Measurements from ENCODE around the gene ARHGEF10L. TPM values are rescaled to one million over a fixed set of nuclear protein-coding genes. Genes with fewer than 3 reads are reported as not detected.
"Not testable (repeated sequence)": the region's sequence is repeated elsewhere in the genome, so short reads cannot be mapped to it uniquely, and the experiment has no call there.

Gene ARHGEF10L, protein sequence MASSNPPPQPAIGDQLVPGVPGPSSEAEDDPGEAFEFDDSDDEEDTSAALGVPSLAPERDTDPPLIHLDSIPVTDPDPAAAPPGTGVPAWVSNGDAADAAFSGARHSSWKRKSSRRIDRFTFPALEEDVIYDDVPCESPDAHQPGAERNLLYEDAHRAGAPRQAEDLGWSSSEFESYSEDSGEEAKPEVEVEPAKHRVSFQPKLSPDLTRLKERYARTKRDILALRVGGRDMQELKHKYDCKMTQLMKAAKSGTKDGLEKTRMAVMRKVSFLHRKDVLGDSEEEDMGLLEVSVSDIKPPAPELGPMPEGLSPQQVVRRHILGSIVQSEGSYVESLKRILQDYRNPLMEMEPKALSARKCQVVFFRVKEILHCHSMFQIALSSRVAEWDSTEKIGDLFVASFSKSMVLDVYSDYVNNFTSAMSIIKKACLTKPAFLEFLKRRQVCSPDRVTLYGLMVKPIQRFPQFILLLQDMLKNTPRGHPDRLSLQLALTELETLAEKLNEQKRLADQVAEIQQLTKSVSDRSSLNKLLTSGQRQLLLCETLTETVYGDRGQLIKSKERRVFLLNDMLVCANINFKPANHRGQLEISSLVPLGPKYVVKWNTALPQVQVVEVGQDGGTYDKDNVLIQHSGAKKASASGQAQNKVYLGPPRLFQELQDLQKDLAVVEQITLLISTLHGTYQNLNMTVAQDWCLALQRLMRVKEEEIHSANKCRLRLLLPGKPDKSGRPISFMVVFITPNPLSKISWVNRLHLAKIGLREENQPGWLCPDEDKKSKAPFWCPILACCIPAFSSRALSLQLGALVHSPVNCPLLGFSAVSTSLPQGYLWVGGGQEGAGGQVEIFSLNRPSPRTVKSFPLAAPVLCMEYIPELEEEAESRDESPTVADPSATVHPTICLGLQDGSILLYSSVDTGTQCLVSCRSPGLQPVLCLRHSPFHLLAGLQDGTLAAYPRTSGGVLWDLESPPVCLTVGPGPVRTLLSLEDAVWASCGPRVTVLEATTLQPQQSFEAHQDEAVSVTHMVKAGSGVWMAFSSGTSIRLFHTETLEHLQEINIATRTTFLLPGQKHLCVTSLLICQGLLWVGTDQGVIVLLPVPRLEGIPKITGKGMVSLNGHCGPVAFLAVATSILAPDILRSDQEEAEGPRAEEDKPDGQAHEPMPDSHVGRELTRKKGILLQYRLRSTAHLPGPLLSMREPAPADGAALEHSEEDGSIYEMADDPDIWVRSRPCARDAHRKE (N-terminal part only)
- 6.4 and 6.7 TPM in 2 replicates for total RNA-seq (2014; rRNA removed; shearing (Covaris generic))
- 3.9 and 4.9 TPM in 2 replicates for polyA plus RNA-seq (2015; cell fraction: cytosol; rRNA removed)
- 12.6 and 16.0 TPM in 2 replicates for polyA plus RNA-seq (2015; cell fraction: nucleus; rRNA removed)

DNA sequence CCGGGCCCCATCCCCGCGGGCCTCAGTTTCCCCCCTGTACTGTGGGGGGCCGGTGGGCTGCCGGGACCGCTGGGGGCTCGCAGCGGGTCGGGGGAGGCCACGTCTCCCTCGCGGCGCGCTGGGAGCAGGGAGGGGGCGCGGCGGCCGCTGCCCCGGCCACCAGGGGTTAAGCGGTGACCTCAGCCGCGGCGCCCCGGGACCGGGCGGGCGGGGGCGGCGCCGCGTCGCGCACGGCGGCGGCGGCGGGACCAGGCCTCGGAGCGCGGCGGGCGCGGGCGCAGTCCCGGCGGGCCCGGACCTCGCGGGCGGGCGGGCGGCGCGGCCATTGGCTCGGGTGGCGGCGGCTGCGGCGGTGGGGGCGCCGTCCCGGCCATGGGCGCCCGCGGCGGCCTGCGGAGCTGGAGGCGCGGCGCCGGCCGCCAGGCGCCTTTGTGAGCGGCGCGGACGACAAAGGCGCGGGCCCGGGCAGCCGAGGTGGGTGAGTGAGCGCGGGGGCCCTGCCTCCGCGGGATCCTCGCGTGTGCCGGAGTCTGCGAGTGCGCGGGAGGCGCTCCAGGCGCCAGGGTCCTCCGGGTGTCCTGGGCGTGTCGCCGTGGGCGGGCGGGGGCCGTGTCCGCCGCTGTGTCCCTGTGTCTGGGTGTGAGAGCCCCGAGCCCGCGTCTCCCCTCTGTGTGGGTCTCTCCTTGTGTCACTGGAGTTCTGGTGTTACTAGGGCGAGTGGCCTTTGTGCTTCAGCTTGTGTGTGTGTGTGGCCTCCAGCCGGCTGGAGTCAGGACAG is at the start of gene ARHGEF10L:
ARHGEF10L (plus strand) TSS at position 222 of the 778 bp plus-strand sequence. CDS start 40,898 bp downstream, outside the sequence.
- DNase-seq (ENCODE audit: low read depth): no peak

DNA sequence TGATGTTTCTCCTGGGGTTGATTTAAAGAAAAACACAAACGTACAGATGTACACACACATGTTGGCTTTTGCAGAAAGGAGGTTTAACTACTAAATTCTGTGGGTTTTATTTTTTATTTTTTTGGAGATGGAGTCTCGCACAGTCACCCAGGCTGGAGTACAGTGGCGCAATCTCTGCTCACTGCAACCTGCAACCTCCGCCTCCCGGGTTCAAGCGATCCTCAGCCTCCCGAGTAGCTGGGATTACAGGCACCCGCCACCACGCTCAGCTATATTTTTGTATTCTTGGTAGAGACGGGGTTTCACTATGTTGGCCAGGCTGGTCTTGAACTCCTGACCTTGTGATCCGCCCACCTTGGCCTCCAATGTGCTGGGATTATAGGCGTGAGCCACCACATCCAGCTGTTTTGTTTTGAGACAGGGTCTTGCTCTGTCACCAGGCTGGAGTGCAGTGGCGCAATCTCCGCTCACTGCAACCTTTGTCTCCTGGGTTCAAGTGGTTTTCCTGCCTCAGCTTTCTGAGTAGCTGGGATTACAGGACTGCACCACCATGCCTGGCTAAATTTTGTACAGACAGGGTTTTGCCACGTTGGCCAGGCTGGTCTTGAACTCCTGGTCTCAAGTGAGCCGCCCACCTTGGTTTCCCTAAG is 49.6 kb upstream of the ARHGEF10L start:
- DNase-seq (ENCODE audit: low read depth): not testable (repeated sequence)

DNA sequence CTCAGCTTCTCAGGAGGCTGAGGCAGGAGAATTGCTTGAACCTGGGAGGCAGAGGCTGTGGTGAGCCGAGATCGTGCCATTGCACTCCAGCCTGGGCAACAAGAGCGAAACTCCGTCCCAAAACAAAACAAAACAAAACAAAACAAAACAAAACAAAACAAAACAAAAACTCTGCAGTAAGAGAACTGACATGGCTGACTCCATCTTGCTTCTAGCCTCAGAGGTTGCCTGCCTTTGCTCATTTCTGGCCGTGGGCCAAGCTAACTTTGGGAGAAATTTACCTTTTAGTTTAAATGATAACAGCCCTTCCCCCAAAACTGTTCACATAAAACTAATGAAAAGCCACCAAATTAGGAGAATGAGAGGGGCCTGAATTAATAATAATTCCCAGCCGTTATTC is 48.8 kb upstream of the ARHGEF10L start:
- DNase-seq (ENCODE audit: low read depth): not testable (repeated sequence)

DNA sequence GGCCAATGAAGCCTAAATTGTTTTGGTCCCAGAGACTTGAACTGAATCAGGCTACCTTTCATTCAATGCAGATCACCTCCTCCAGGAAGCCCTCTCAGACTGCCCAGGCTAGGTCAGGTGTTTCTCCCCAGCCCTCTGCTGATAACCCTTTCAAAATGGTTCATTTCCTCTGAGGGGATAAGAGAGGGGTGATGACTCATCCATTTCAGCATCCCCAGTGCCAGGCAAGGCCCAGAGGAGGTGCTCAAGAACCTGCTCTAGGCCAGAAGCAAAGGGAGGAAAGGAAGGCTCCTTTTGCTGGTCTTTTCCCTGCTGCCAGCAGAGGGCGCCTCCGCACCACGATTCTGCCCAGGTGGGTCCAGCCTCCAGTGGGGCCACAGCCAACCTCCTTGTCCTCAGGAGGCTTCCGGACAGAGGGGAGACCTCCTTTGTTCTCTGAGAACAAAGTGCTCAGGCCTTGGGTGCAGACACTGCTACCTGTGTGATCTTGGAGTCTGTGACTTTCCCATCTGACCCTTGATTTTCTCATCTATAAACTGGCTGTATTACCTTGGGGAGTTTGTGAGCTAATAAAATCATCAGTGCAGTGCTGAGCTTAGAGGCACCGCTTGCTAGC is 45.3 kb upstream of the ARHGEF10L start:
- peak; percentile 89 for DNase-seq (ENCODE audit: low read depth)

DNA sequence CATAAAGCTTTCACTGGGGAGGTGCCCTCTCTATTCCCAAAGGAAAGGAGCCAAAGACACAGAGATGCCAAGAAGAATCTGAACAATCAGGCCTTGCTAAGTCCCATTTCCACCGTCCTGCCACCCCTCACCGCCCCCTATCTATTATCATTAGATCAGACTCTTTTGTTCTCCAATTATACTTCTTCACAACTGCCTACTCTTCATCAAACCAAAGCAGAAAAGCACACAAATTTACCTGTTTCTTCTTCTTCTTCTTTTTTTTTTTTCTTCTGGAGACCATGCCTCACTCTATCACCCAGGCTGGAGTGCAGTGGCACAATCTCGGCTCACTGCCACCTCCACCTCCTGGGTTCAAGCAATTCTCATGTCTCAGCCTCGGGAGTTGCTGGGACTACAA is 43.1 kb upstream of the ARHGEF10L start:
- no peak for DNase-seq (ENCODE audit: low read depth)

DNA sequence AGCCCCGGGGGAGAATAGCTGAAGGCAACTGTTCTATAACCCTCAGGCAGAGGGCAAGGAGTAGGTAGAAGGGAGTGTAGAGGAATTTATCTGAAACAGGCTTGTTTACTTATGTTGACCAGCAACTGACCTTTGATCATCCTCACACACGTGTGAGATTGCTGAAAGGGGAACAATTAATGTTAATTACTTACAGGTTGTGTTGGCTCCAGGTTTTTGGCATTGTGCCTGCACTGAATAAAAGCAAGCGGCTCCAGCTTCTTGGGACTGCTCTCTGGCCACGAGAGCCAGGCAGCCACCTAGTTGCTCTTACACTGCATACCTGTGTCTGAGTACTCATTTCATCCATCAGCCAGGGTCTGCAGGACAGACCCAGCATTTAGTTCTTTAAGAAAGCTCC is 41.3 kb upstream of the ARHGEF10L start:
- no peak for DNase-seq (ENCODE audit: low read depth)

DNA sequence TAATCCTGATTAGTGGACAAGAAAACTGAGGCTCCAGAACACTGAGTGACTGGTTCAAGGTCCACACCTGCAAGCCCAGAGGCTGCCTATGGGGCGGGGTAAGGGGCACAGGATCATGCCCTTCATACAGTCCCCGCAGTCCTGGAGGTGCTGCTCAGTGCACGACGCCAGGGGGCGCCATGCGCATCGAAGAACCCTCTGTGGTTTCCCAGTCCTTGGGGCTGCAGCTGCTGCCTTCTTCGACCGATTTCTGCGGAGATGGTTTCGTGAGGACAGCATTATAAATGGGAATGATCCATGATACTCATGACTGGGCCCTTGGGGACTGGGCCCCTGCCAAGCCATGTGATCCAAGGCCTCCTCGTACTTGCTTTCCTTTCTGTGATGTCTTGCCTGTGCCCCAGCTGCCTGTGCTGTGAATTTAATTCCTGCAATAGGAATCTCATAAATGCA is 37.1 kb upstream of the ARHGEF10L start:
- peak; percentile 69 for DNase-seq (ENCODE audit: low read depth)

DNA sequence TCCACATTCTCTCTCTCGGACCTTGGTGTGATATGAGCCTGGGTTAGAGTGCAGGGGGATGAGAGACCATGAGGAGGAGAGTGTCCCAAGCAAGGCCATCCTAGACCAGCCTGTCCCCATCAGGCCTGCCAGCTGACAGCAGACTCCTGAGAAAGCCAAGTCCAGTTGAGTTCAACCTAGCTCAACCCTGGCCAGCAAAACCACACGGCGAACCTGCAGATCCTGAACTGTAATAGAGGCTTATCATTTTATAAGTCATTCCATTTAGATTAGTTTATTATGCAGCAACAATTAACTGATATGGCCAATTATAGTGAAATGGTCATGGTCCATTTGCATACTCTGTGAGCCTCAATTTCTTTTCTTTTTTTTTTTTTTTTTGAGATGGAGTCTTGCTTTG is 36.4 kb upstream of the ARHGEF10L start:
- no peak for DNase-seq (ENCODE audit: low read depth)

DNA sequence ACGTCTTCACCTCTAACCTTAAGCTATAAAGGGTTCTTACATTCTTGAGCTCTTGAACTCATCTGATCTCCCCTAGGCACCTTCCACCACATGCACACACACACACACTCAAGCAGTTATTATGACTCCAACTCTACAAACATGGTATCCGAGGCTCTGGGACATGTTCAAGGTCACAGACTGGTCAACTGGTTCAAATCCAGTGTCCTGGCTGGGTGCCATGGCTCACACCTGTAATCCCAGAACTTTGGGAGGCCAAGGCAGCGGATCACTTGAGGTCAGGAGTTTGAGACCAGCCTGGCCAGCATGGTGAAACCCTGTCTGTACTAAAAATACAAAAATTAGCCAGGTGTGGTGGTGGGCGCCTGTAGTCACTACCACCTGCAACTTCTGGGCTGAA is 32.3 kb upstream of the ARHGEF10L start:
- DNase-seq (ENCODE audit: low read depth): not testable (repeated sequence)

DNA sequence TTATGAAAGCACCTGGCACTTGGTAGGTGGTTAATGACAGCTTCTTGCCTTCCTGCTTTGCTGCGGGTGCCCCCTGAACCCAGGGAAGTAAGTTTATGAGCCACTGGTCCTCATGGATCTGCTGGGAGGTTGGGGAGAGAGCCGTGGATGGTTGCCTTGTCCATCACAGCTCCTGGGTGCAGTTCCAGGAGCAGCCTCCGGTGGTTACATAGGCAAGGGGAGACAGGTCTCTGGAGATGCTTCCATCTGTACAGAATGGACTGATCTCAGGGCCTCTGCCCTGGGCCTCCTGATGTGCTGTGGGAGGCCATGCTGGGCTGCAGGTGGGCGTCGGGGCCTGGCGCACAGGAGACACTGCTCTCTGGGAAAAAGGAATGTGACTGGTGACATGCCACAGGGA is 31.6 kb upstream of the ARHGEF10L start:
- no peak for DNase-seq (ENCODE audit: low read depth)

DNA sequence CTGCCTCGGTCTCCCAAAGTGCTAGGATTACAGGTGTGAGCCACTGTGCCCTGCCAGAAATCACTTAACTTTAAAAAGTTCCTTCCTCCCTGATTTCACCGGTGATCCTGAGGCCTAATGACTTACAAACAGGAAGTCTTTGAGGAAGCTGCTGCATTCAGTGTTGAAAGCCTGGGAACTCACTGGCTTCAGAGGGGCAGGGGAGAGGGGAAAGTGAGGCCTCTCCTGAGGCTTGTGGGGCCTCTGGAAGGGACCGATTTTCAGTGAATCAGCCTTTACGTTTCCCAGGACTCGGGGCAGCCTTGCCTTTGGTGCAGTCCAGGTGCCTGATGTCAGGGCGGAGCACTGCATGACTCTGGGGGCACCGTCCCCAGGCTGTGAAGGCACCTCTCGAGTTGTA is 30.1 kb upstream of the ARHGEF10L start:
- no peak for DNase-seq (ENCODE audit: low read depth)

DNA sequence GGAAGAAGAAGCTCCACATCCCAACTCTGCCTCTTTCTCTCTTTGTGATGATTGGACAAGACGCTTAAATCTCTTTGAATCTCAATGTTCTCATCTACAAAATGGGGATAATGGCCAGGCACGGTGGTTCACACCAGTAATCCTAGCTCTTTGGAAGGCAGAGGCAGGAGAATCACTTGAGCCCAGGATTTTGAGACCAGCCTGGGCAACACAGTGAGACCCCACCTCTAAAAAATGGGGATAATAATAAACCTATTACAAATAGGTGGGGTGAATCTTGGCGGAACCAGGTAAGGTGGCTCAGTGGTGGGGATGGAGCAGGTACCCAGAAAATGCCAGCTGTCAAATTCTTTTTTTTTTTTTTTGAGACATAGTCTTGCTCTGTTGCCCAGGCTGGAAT is 29.4 kb upstream of the ARHGEF10L start:
- no peak for DNase-seq (ENCODE audit: low read depth)

DNA sequence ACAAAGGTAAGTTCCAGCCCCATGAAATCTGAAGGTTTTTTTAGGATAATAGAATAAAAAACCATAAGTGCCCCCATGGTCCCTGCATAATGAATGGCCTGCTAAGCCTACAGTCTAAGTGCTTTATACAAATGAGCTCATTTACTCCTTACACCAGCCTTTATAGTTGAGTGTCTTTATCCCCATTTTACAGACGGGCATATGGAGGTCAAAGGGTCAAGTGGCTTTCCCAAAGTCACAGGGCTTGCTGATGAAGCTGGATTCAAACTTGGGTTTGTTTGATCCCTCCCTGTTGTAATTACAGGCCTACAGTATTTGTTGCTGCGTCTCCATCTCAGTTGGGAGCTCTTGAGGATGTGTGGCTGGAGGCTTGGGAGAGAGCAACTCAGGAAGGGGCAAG is 28.3 kb upstream of the ARHGEF10L start:
- no peak for DNase-seq (ENCODE audit: low read depth)

DNA sequence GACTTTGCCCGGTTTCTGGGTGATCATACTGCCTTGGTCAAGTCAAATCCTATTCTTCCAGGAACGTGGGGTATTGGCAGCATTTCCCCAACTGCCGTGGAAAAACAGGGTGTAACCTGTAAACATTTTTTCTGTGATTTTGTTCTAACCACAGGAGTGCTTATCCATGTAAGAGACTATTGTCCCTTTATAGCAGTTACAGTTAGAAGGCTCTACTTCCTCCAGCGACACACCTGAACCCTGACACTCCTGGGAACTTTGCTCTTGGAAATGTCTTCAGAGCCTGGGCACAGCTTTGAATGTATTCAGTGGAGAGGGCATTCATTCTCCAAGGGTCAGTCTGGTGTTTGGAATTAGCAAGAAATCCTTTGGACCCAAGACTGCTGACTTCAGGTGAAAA is 26.4 kb upstream of the ARHGEF10L start:
- no peak for DNase-seq (ENCODE audit: low read depth)

DNA sequence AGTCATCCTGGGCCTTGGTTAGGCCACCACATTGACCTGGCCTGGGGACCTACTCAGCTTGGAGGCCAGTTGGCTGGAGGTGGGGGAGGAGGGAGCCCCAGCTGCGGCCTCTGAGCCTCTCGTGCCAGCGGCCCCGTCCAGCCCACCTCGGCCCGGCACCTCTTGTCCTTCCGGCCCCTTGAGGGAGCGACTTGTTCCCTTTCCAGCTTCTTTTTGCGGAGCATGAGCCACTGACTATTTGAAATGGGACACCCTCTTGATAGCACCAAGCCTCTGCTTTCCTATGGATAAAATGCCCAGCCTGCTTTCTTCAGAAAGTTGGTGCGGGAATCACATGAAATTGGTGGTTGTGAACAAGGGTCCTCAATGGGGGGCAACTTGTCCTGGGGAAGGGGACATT is 24.7 kb upstream of the ARHGEF10L start:
- no peak for DNase-seq (ENCODE audit: low read depth)

DNA sequence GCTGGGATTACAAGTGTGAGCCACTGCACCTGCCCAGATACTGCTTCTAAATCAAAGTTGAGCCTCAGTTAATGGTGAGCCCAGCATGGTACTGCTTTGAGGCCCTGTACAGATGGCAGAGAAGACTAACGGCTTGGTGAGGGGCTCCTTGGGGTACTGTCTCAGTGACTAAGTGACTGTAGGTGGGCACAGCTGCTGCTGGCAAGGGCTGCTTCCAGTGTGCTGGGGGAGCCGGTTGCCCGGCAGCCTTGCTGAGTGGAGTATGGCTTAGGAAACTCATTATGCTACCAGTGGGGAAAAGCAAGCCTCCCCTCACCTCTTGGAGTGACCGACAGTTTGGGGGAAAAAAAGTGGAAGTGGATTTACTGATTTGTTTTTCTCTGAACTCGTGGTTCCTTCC is 23.6 kb upstream of the ARHGEF10L start:
- no peak for DNase-seq (ENCODE audit: low read depth)

DNA sequence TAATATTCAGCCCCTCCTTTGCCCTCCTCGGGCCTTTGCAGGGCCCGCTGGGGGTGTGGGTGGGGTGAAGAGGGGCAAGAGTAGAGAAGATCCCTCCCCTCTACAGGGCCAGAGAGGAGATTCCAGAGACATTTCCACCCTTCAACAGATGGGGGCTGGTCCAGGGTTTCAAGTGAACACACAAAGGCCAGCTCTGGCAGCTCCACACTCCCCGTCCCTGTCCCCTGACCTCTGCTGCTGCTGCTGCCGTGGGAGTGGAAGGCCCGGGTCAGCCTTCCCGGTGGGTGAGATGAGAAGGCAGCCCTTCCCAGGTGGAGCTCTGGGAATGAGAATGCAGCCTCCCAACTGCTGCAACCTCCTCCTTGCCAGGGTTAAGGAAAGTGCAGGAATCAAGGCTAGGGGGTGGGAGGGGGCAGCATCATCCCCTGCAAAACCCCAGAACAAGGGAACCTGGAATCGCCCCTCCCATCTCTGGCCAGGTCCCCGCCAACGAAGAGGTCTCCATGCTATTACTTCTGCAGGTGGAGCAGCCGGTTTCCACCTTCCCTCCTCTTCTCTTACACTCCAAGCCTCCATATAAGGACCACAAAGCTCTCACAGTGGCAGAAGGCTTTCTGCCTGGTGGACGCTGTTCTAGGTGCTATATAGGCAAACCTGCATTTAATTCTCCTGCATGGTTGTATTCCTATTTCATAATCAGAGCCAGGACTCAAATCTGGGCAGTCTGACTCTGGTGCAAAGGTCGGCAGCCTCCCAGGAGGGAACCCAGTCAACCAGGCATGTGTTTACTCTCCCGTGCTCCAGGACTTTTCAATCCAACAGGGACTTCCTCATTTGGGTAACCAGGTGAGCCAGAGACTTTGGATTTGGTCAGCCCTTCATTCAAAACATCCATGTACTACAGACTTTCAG is 22.9 kb upstream of the ARHGEF10L start:
- DNase-seq (ENCODE audit: low read depth): no peak

DNA sequence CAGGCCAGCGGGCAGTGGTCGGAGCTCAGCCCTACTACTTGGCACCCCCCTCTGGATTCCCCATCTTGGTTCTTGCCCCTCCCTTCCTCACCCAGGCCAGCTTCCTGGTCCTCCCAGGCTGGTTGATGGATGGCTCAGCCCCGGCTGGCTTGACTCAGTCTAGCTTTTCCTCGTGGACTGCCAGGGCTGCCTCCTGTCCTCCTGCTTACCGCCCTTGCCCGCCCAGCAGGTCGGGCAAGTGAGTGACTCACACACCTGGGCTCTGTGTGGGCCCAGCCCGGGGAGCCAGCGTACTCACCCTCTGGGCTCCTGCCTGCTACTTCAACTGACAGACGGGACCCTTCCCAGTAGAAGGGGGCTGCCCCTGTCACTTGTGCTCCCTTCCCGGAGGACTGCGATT is 19.5 kb upstream of the ARHGEF10L start:
- peak; percentile 15 for DNase-seq (ENCODE audit: low read depth)
